Activated CD4-positive, alpha-beta T cell treated with anti-CD3 and anti-CD28 coated beads, Interleukin-2, amount 10 ng/mL, durations not matched to agents 24 days and 14 days (primary cell): ENCODE data around the gene CCP110. TPM values are rescaled to one million over a fixed set of nuclear protein-coding genes. Genes with fewer than 3 reads are reported as not detected.
"Not testable (repeated sequence)": the region's sequence is repeated elsewhere in the genome, so short reads cannot be mapped to it uniquely, and the experiment has no call there.

Experiments
- DNase-seq: peaks from one replicate; pipeline ENCODE4 v3.0.0; 2022
- H3K27ac Mint-ChIP-seq: one replicate; pipeline ENCODE4 v1.8.0; 2022; ENCODE audit warnings: mild to moderate bottlenecking, mixed read lengths
- H3K27me3 Mint-ChIP-seq: one replicate; pipeline ENCODE4 v1.8.0; 2022; ENCODE audit warnings: mixed read lengths
- H3K36me3 Mint-ChIP-seq: one replicate; pipeline ENCODE4 v1.8.0; 2022; ENCODE audit warnings: low read depth, mild to moderate bottlenecking, mixed read lengths
- H3K4me1 Mint-ChIP-seq: one replicate; pipeline ENCODE4 v1.8.0; 2021; ENCODE audit warnings: mixed read lengths
- H3K4me3 Mint-ChIP-seq: one replicate; pipeline ENCODE4 v1.8.0; 2022; ENCODE audit warnings: mild to moderate bottlenecking, moderate library complexity, mixed read lengths
- H3K9me3 Mint-ChIP-seq: one replicate; pipeline ENCODE4 v1.8.0; 2021; ENCODE audit warnings: mixed read lengths
- intact Hi-C: fragments of 100-400 bp; cut with micrococcal nuclease; formaldehyde crosslinking; loops from one replicate; pipeline ENCODE4 v1.15.1; 2023
- total RNA-seq: library from RNA; stranded (reverse); gene quantifications from 2 replicates; pipeline ENCODE4 v1.2.3, GENCODE V29; 2022

Gene CCP110
- total RNA-seq, 1 donor from 2014 or later: 31.7 TPM

DNA sequence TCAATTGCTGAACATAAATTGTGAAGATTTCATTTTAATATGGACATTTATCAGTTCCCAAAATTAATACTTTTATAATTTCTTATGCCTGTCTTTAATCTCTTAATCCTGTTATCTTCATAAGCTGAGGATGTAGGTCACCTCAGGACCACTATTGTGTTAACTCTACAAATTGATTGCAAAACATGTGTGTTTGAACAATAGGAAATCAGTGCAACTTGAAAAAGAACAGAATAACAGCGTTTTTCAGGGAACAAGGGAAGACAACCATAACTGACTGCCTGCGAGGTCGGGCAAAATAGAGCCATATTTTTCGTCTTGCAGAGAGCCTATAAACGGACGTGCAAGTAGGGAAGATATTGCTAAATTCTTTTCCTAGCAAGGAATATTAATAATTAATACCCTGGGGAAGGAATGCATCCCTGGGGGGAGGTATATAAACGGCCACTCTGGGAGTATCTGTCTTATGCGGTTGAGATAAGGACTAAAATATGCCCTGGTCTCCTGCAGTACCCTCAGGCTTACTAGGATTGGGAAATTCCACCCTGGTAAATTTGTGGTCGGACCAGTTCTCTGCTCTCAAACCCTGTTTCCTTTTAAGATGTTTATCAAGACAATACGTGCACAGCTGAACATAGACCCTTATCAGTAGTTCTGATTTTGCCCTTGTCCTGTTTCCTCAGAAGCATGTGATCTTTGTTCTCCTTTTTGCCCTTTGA, 19.7 kb downstream of the CCP110 start:
- H3K4me1 Mint-ChIP-seq, H3K27ac Mint-ChIP-seq, H3K4me3 Mint-ChIP-seq, H3K27me3 Mint-ChIP-seq, intact Hi-C loops, DNase-seq, H3K9me3 Mint-ChIP-seq: not testable (repeated sequence)
- H3K36me3 Mint-ChIP-seq: peaks cover 46% of the 10 kb centered on the region

GRCh38 chr16:19548144-19548543, 24.4 kb downstream of the CCP110 start:
- Mint-ChIP-seq H3K4me1 (peaks cover 4% of the 10 kb centered on the region), H3K4me3 (no peak overlapping the region), H3K27me3 (no peaks in the 10 kb centered on the region), H3K27ac (no peak overlapping the region), H3K9me3 (no peaks in the 10 kb centered on the region), H3K36me3 (peaks cover 32% of the 10 kb centered on the region)
- intact Hi-C loops: no loop called here
- DNase-seq: no peak

GRCh38 chr16:19549673-19550072, 25.9 kb downstream of the CCP110 start:
- H3K4me3 Mint-ChIP-seq: no peak overlapping the region
- H3K27me3 Mint-ChIP-seq: no peaks in the 10 kb centered on the region
- H3K27ac Mint-ChIP-seq: no peak overlapping the region
- intact Hi-C loops: no loop called here
- H3K36me3 Mint-ChIP-seq: peaks cover 23% of the 10 kb centered on the region
- no peaks in the 10 kb centered on the region for H3K9me3 Mint-ChIP-seq
- no peak for DNase-seq
- H3K4me1 Mint-ChIP-seq: peaks cover 2% of the 10 kb centered on the region

- Mint-ChIP-seq H3K27ac (peak within 1 kb of the TSS; percentile 95), H3K27me3 (no peaks in the 10 kb centered on the region), H3K4me3 (peak within 1 kb of the TSS; percentile 97), H3K4me1 (peaks cover 12% of the 10 kb centered on the region), H3K9me3 (no peaks in the 10 kb centered on the region), H3K36me3 (peaks cover 7% of the 10 kb centered on the region)
- intact Hi-C loops: loop anchor here (1.0 to 2.0 kb wide), 3 partner anchors 32 to 488 kb away; partner anchors contain the start of genes CCP110, COQ7, IQCK and KNOP1
- peak; percentile 99 for DNase-seq
These were observed 31.6 kb downstream of the CCP110 start, which contains the start of gene VPS35L for GRCh38 chr16:19555186-19555937. TSS of gene VPS35L (plus strand) at chr16:19555703. CDS start at chr16:19555730, 27 bp downstream.

- Mint-ChIP-seq H3K4me1 (peaks cover 12% of the 10 kb centered on the region), H3K27ac (peak overlapping the region; percentile 95), H3K9me3 (no peaks in the 10 kb centered on the region), H3K4me3 (peak overlapping the region; percentile 97), H3K27me3 (no peaks in the 10 kb centered on the region), H3K36me3 (peaks cover 4% of the 10 kb centered on the region)
- intact Hi-C loops: loop anchor here (1.0 to 2.0 kb wide), 3 partner anchors 33 to 489 kb away; partner anchors contain the start of genes CCP110, COQ7, IQCK and KNOP1
- peak; percentile 77 for DNase-seq
These were observed 32.4 kb downstream of the CCP110 start for GRCh38 chr16:19555938-19556771.

DNA sequence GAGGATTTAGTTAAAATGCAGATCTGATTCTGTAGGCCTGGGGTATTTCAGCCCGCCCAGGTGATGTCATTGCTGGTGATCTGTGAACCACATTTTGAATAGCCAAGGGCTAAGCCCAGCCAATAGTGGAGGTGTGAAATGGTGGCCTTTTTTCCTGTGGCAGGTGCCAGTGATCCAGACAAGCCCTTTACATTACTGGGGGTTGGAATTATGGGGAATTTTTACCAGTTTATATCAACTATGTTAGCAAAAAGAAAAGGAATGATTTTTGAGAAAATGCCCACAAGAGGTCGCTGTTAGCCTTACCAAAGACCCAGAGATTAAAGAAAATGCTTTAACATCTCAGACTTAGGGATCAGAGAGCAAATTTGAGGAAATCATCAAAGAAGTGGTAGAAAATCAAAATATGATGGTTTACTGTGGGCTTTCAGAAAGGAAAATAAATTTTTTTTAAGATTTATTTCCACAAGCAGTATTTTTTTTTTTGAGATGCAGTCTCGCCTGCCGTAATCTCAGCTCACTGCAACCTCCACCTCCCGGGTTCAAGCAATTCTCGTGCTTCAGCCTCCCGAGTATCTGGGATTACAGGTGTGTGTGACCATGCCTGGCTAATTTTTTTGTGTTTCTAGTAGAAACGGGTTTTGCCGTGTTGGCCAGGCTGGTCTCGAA, 35.6 kb downstream of the CCP110 start:
- DNase-seq: peak; percentile 81
- peaks cover 10% of the 10 kb centered on the region for H3K4me1 Mint-ChIP-seq
- intact Hi-C loops: loop anchor here (1.0 kb wide), 1 partner anchor 327 kb away; no protein-coding TSS in a partner anchor
- H3K27ac Mint-ChIP-seq: no peak overlapping the region
- peaks cover 5% of the 10 kb centered on the region for H3K36me3 Mint-ChIP-seq
- no peaks in the 10 kb centered on the region for H3K27me3 Mint-ChIP-seq
- H3K4me3 Mint-ChIP-seq: no peak overlapping the region
- no peaks in the 10 kb centered on the region for H3K9me3 Mint-ChIP-seq

- H3K36me3 Mint-ChIP-seq: peaks cover 10% of the 10 kb centered on the region
- H3K27ac Mint-ChIP-seq: no peak overlapping the region
- no peaks in the 10 kb centered on the region for H3K27me3 Mint-ChIP-seq
- no peak for DNase-seq
- no peak overlapping the region for H3K4me3 Mint-ChIP-seq
- intact Hi-C loops: no loop called here
- no peaks in the 10 kb centered on the region for H3K9me3 Mint-ChIP-seq
- peaks cover 10% of the 10 kb centered on the region for H3K4me1 Mint-ChIP-seq
These were observed 36.3 kb downstream of the CCP110 start for GRCh38 chr16:19560078-19560477.

GRCh38 chr16:19563377-19563776, 39.6 kb downstream of the CCP110 start:
- H3K9me3 Mint-ChIP-seq: no peaks in the 10 kb centered on the region
- intact Hi-C loops: no loop called here
- no peak for DNase-seq
- no peak overlapping the region for H3K27ac Mint-ChIP-seq
- no peaks in the 10 kb centered on the region for H3K4me1 Mint-ChIP-seq
- H3K36me3 Mint-ChIP-seq: peaks cover 20% of the 10 kb centered on the region
- H3K27me3 Mint-ChIP-seq: no peaks in the 10 kb centered on the region
- H3K4me3 Mint-ChIP-seq: no peak overlapping the region

- H3K4me3 Mint-ChIP-seq: no peak overlapping the region
- intact Hi-C loops: no loop called here
- no peak overlapping the region for H3K27ac Mint-ChIP-seq
- H3K4me1 Mint-ChIP-seq: no peaks in the 10 kb centered on the region
- no peaks in the 10 kb centered on the region for H3K27me3 Mint-ChIP-seq
- no peak for DNase-seq
- H3K9me3 Mint-ChIP-seq: no peaks in the 10 kb centered on the region
- H3K36me3 Mint-ChIP-seq: peaks cover 25% of the 10 kb centered on the region
These were observed 42.6 kb downstream of the CCP110 start for GRCh38 chr16:19566362-19566761.

GRCh38 chr16:19567560-19567959, 43.8 kb downstream of the CCP110 start:
- DNase-seq: no peak
- no peaks in the 10 kb centered on the region for H3K27me3 Mint-ChIP-seq
- H3K27ac Mint-ChIP-seq: no peak overlapping the region
- no peaks in the 10 kb centered on the region for H3K9me3 Mint-ChIP-seq
- peaks cover 25% of the 10 kb centered on the region for H3K36me3 Mint-ChIP-seq
- H3K4me1 Mint-ChIP-seq: no peaks in the 10 kb centered on the region
- intact Hi-C loops: no loop called here
- no peak overlapping the region for H3K4me3 Mint-ChIP-seq

DNA sequence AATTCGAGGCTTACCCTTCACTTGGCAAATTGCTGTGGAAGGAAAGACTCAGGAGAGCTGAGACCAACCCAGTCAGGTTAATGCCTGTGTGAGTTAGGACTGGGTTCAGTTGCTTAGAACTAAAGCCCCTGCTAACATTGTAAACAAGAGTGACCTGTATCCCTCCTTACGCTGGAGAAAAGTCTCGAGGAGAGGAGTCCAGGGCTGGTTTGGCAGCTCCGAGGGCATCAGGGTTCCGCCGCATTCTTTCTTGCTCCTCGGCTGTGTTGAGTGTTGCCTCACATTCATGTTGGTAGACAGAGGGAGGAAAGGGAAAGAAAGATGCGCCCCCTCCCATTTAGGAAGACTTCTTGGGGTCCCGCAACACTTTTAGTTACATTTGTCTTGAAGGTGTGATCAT, 50.3 kb downstream of the CCP110 start:
- H3K9me3 Mint-ChIP-seq: no peaks in the 10 kb centered on the region
- H3K36me3 Mint-ChIP-seq: peaks cover 37% of the 10 kb centered on the region
- no peak overlapping the region for H3K4me3 Mint-ChIP-seq
- H3K4me1 Mint-ChIP-seq: no peaks in the 10 kb centered on the region
- no peaks in the 10 kb centered on the region for H3K27me3 Mint-ChIP-seq
- H3K27ac Mint-ChIP-seq: no peak overlapping the region
- DNase-seq: no peak
- intact Hi-C loops: no loop called here

GRCh38 chr16:19574615-19575014, 50.9 kb downstream of the CCP110 start:
- no peak overlapping the region for H3K4me3 Mint-ChIP-seq

GRCh38 chr16:19578378-19578971, 54.7 kb downstream of the CCP110 start:
- no peak for DNase-seq
- no peak overlapping the region for H3K27ac Mint-ChIP-seq
- intact Hi-C loops: no loop called here
- peaks cover 62% of the 10 kb centered on the region for H3K36me3 Mint-ChIP-seq
- no peak overlapping the region for H3K4me3 Mint-ChIP-seq
- H3K9me3 Mint-ChIP-seq: no peaks in the 10 kb centered on the region
- H3K27me3 Mint-ChIP-seq: no peaks in the 10 kb centered on the region
- no peaks in the 10 kb centered on the region for H3K4me1 Mint-ChIP-seq

More at GRCh38 chr16:19574615-19575014, 50.9 kb downstream of the CCP110 start:
- no peak for DNase-seq
- Mint-ChIP-seq H3K36me3 (peaks cover 37% of the 10 kb centered on the region), H3K4me1 (no peaks in the 10 kb centered on the region), H3K9me3 (no peaks in the 10 kb centered on the region), H3K27ac (no peak overlapping the region), H3K27me3 (no peaks in the 10 kb centered on the region)
- intact Hi-C loops: no loop called here
